Activated CD4-positive, alpha-beta T cell treated with anti-CD3 and anti-CD28 coated beads, Interleukin-2, amount 50 U/mL, for 1 hour (primary cell): ENCODE measurements around the gene LRRFIP1.
A peak's percentile ranks its signal among the peaks of the same experiment; 100 is the strongest.

ENCODE experiments used
- DNase-seq: peaks from one replicate; pipeline ENCODE4 v3.0.0-alpha.2; 2020

The LRRFIP1 gene

DNA sequence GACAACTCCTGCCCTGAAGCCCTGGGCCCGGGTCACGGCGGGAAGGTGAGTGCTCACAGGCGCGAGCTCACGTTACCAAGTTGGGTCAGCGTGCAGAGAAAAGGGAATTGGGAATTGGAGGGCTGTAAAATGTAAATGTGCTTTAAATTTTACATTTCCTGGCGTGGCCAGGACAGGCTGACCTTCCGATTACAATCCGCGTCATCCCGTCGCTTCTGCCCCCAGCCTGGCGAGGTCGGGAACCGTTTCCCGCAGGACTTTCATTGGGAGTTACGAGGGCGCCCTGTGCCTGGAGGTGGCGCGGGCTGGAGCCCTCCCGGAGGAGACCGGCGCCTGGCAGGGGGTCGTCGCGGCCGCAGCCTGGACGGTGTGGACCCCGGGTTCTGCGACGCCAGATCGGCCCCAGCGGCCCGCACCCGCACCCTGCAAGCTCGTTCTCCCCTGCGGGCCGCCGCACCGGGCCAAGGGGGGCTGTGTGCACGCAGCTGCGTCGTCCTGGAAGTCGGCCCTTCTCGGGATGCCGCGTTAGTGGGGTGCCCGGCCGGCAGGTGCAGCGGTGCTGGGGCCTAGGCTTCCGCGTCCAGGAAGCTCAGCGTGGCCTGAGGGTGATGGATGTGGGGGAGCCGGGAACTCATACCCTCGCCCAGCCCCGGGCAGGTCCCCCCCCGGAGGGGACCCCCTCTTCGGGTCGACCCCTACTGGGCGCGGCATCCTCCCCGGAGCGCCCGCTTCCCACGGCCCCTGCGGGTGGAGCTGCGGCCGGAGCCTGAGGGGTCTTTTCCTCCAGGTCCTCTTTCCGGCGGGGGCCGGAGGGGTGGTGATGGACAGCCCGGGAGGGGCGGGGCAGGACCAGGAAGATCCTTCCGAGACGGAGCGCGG, 63.9 kb downstream of the LRRFIP1 start:
- DNase-seq = peak; percentile 40

DNA sequence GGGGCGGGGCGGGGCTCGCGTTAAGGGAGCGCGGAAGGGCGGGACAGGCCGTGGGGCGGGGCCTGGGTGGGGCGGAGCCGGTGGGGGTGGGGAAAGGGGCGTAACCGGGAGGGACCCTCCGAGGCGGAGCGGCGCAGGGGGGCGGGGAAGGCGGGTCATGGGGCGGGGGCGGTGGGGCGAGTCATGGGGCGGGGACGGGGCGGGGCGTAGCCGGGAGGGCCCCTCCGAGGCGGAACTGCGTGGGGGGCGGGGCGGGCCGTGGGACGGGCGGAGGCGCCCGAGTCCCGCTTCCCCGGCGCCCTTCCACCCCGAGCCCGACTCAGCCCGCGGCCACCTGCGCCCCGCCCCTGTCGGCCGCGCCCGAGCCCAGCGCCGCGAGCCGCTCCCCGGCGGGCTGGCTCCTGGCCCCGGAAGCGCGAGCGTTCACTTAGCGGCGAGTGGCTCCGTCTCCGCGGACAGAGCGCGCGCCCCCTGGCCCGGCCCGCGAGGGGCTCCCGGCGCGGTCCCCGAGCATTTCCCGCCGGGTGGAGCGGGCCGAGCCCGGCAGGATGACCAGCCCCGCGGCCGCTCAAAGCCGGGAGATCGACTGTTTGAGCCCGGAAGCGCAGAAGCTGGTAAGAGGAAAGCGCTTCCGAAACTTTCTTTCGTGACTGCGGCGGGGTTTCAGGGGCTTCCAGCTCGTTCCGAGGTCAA, 64.7 kb downstream of the LRRFIP1 start:
- DNase-seq = peak; percentile 95

DNA sequence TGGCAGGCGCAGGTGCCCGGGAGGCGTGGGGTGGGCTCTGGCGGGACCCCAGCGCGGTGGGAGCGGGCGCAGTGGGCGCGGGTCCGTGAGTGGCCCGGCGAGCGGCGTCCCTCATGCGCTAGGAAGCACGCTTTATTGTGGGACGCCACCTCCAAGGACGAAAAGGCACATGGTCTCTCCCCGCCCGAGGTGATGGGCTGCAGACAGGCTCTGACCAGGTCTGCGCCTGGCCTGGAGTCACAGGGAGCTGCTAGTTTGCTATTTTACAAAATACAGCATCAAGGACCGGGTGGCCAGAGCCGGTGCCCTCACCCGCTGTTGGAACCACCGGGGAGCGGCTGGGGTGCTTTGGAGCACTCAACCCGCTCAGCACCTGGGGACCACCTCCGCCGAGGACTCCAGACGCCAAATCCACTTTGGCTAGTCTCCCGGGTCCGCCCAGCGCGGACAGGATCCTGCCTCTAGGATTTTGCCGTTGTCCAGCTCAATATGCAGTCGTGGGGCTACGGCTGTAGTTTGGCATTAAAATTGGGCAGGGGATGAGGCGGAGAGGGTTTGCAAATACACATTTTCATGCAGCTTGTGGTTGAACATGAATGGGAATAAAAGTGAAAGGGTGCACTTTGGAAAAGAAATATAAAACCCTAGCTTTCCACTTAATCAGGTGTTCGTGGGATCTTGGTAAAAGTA, 65.4 kb downstream of the LRRFIP1 start:
- no peak for DNase-seq

DNA sequence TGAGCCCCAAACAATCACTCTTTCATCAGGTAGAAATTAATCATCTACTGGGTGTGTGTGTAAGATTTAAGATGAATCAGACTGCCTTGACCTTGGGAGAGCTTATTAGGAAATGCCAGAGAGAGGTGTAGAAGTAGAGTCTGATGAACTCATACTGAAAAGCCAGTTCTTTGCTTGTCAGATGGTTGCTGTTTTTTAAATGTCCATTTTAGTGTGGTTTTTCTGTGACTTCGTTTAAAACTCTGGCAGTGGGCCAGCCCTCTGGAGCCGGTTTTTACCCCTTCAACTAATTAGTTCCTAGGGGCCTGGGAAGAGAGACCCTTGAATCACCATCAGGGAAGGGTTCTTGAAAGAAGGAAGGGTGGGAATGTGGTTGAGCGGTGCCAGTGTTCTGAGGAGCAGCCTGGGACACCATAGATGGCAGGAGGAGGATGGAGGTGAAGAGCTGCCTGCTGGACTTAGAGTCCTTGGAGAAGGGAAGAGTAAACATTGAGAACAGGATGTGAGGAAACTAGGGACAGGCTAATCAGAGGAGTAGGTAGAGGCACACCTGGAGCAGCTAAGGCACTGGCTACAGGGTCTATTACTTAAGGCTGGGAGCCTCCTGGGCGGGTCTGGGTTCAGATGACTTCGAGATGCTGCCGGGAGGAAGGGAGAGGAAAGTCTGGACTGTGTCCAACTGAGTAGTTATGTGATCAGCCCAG, 66.1 kb downstream of the LRRFIP1 start:
- DNase-seq = no peak

DNA sequence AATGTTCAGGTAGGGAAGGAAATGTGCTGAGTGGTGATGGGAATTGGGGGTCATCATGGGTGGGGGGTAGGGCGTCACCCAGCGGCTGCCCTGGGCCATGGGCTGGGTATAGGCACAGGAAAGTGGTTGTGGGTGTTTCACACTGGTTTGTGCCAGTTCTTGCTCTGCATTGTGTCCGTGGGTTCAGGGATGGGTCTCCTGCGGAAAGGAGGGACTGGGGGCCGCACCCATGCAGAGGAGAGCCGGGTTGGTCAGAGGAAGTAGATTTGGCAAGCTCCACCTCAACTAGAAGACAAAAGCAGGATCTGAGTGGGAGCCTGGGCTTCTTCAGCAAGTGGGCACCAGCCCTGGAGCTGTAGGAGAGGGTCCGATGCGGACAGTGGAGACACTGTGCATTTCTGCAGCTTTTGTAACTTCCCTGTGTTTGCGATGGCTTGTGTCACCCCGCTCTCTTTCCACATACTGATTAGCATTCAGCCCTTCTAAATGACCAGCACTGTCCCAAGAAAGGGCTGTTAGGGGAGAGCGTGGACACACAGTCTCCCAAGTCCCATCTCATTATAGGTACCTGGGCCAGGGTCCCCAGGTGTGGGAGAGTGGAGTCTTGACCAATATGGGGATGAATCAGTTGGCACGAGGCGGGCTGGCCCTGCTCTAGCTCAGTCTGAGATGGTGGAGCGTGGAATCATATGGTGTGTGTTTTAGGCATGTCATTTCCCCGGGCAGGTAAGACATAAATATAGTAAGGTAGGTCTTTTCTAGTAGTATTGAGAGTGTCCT, 67.2 kb downstream of the LRRFIP1 start:
- DNase-seq = no peak

GRCh38 chr2:237695201-237695780, 67.9 kb downstream of the LRRFIP1 start:
- no peak for DNase-seq

DNA sequence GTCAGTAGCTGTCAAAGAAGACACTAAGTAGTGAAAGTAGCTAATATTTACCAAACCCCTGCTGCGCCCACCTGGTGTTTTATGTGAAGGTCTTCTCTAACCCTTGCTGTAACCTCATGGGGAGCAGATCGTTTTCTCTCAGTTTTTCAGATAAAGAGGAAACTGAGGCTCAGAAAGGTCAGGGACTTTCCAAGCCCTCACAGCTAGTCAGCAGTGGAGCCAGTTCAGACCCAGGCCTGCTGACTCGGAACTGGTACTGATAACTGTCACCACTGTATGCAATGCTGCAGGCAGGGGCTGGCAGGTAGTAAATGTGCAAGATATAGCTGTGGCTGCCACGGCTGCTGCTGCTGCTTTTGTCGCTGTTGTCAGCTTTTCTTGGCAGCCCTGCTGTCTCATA, 69.1 kb downstream of the LRRFIP1 start:
- DNase-seq = no peak

- no peak for DNase-seq
Observed at GRCh38 chr2:237697586-237698357, 70.4 kb downstream of the LRRFIP1 start.

- DNase-seq = no peak
Observed at GRCh38 chr2:237698358-237698694, 70.9 kb downstream of the LRRFIP1 start.

- DNase-seq = no peak
Observed at GRCh38 chr2:237699870-237700511, 72.6 kb downstream of the LRRFIP1 start.

- peak; percentile 69 for DNase-seq
Observed at GRCh38 chr2:237700512-237701032, 73.2 kb downstream of the LRRFIP1 start.

GRCh38 chr2:237701033-237701858, 73.9 kb downstream of the LRRFIP1 start:
- DNase-seq = no peak

GRCh38 chr2:237701859-237702390, 74.5 kb downstream of the LRRFIP1 start:
- no peak for DNase-seq

DNA sequence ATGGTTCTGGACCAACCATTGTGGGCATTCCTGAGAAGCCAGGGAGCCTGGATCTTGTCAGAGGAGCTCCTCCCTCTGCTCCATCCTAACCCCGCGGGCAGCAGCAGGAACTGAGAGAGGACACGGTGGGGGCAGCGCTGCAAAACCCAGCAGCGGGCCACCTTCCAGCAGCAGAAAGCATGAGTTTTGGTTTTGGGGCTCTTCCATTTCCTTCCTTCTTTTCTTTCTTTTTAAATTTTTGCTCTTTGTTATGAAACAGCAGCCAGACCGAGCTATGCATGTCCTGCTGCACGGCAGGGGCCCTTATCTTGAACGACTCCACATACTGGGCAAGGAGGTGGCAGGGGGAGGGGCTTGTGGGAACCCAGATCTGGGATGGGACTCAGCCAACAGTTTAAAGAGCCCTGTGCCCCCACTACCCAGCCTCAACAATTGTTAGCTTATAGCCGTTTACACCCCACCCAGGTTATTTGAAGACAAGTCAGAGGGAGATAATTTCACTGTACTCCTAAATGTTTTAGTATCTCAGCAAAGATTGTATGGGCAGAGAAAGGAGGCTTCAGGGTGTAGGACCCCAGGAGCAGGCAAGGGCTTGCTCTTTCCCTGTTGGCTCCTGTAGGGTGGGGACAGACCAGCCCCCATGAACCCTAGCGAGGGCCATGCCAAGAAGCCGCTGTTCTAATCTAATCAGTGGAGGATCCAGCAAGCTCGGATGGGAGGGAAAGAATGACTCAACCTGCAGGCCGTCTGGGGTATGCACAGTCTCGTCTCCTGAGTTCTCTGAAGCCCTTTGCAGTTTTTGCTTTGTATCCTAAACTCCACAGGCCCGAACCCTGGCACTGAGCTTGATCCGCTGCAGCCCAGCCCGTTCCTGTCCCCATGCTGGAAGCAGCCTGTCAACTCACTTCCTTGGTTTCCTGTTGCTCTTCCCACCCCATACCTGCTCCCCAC, 75.3 kb downstream of the LRRFIP1 start:
- DNase-seq = peak; percentile 42

- no peak for DNase-seq
Observed at GRCh38 chr2:237704501-237705434, 77.4 kb downstream of the LRRFIP1 start.

GRCh38 chr2:237706257-237706656, 78.9 kb downstream of the LRRFIP1 start:
- DNase-seq = no peak

DNA sequence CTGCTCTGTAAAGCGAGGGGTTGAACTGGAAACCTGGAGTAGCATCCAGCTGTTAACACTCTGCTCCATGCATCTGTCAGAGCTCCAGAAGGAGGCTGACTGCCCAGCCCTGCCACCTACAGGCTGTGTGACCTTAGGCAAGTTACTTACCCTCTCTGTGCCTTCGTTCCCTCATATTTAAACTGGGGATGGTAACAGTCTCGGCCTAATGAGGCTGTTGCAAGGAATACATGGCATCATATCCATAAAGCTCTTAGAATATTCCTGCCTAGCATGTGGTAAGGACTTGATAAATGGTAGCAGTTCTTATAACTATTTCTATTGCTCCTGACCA, 80.6 kb downstream of the LRRFIP1 start:
- no peak for DNase-seq
